ENCODE measurements around the gene STPG2.
A peak's percentile ranks its signal among the peaks of the same experiment; 100 is the strongest.

The STPG2 gene

GRCh38 chr4:97866821-97867556 is 276.3 kb downstream of the STPG2 start:
- 0 out of 2 replicates have a peak, but pooled peaks have one; percentile 15 for TF ChIP-seq GATA2 (IDR thresholded peaks at IDR 0.05; ENCODE audit: low read depth, low read length)
- TF ChIP-seq GATA3 (IDR thresholded peaks at IDR 0.05; ENCODE audit: low read depth, low read length) = peak; percentile 75

GRCh38 chr4:97851115-97851514 is 292.2 kb downstream of the STPG2 start:
- TF ChIP-seq GATA3 (IDR thresholded peaks at IDR 0.05; ENCODE audit: low read depth, low read length) (no peak), GATA2 (IDR thresholded peaks at IDR 0.05; ENCODE audit: low read depth, low read length) (no peak)

- TF ChIP-seq GATA2 (IDR thresholded peaks at IDR 0.05; ENCODE audit: low read depth, low read length) (no peak), GATA3 (IDR thresholded peaks at IDR 0.05; ENCODE audit: low read depth, low read length) (no peak)
Measured at GRCh38 chr4:97845758-97846157, 297.5 kb downstream of the STPG2 start.

- no peak for TF ChIP-seq GATA3 (IDR thresholded peaks at IDR 0.05; ENCODE audit: low read depth, low read length)
- no peak for TF ChIP-seq GATA2 (IDR thresholded peaks at IDR 0.05; ENCODE audit: low read depth, low read length)
Measured at GRCh38 chr4:97841512-97841911, 301.8 kb downstream of the STPG2 start.

GRCh38 chr4:97836662-97837061 is 306.6 kb downstream of the STPG2 start:
- TF ChIP-seq GATA2 (IDR thresholded peaks at IDR 0.05; ENCODE audit: low read depth, low read length) (no peak), GATA3 (IDR thresholded peaks at IDR 0.05; ENCODE audit: low read depth, low read length) (no peak)

- no peak for TF ChIP-seq GATA3 (IDR thresholded peaks at IDR 0.05; ENCODE audit: low read depth, low read length)
- TF ChIP-seq GATA2 (IDR thresholded peaks at IDR 0.05; ENCODE audit: low read depth, low read length) = no peak
Measured at GRCh38 chr4:97828646-97829045, 314.6 kb downstream of the STPG2 start.

GRCh38 chr4:97819294-97819693 is 324.0 kb downstream of the STPG2 start:
- TF ChIP-seq GATA3 (IDR thresholded peaks at IDR 0.05; ENCODE audit: low read depth, low read length) (no peak), GATA2 (IDR thresholded peaks at IDR 0.05; ENCODE audit: low read depth, low read length) (no peak)

- TF ChIP-seq GATA3 (IDR thresholded peaks at IDR 0.05; ENCODE audit: low read depth, low read length) (no peak), GATA2 (IDR thresholded peaks at IDR 0.05; ENCODE audit: low read depth, low read length) (no peak)
Measured at GRCh38 chr4:97812768-97813167, 330.5 kb downstream of the STPG2 start.

- TF ChIP-seq GATA3 (IDR thresholded peaks at IDR 0.05; ENCODE audit: low read depth, low read length) = no peak
- no peak for TF ChIP-seq GATA2 (IDR thresholded peaks at IDR 0.05; ENCODE audit: low read depth, low read length)
Measured at GRCh38 chr4:97786306-97786920, 356.9 kb downstream of the STPG2 start.

GRCh38 chr4:97778174-97778573 is 365.1 kb downstream of the STPG2 start:
- TF ChIP-seq GATA2 (IDR thresholded peaks at IDR 0.05; ENCODE audit: low read depth, low read length) (no peak), GATA3 (IDR thresholded peaks at IDR 0.05; ENCODE audit: low read depth, low read length) (no peak)

GRCh38 chr4:97774347-97774989 is 368.8 kb downstream of the STPG2 start:
- TF ChIP-seq GATA3 (IDR thresholded peaks at IDR 0.05; ENCODE audit: low read depth, low read length) (no peak), GATA2 (IDR thresholded peaks at IDR 0.05; ENCODE audit: low read depth, low read length) (no peak)

- TF ChIP-seq GATA2 (IDR thresholded peaks at IDR 0.05; ENCODE audit: low read depth, low read length) (no peak), GATA3 (IDR thresholded peaks at IDR 0.05; ENCODE audit: low read depth, low read length) (no peak)
Measured at GRCh38 chr4:97770222-97770621, 373.1 kb downstream of the STPG2 start.

- TF ChIP-seq GATA2 (IDR thresholded peaks at IDR 0.05; ENCODE audit: low read depth, low read length) (no peak), GATA3 (IDR thresholded peaks at IDR 0.05; ENCODE audit: low read depth, low read length) (no peak)
Measured at GRCh38 chr4:97762115-97762512, 381.2 kb downstream of the STPG2 start.

- TF ChIP-seq GATA2 (IDR thresholded peaks at IDR 0.05; ENCODE audit: low read depth, low read length) (no peak), GATA3 (IDR thresholded peaks at IDR 0.05; ENCODE audit: low read depth, low read length) (no peak)
Measured at GRCh38 chr4:97761445-97762114, 381.7 kb downstream of the STPG2 start.

Measured in SH-SY5Y (cell line).